ENCODE results near the gene PLXNA1. TPM values are rescaled to one million over a fixed set of nuclear protein-coding genes. Genes with fewer than 3 reads are reported as not detected.

PLXNA1 gene
- total RNA-seq, 1 experiment from 2014 or later, result 80.6 TPM

- peaks cover 19% of the 10 kb centered on the region for H3K4me1 ChIP-seq (ENCODE audit: control insufficient read depth, insufficient read depth, low read length)
- no peak for TF ChIP-seq CTCF (IDR thresholded peaks at IDR 0.05)
- no peak for TF ChIP-seq TCF7L2 (IDR thresholded peaks at IDR 0.05; ENCODE audit: low read depth, low read length)
- H3K4me3 ChIP-seq (ENCODE audit: low read depth in 2 of 2, low read length in 2 of 2), result no peak overlapping the region
- ChIA-PET CTCF (no interaction called here), POLR2A (no interaction called here)
- DNase-seq (ENCODE audit: low read depth, low spot score), result no peak
- no peak for ATAC-seq
- in situ Hi-C loops (cut with HindIII; ENCODE audit: low pct_unique_long_range_greater_than_20kb, low sequenced_read_pairs), result no loop called here
- H3K27me3 ChIP-seq (ENCODE audit: control insufficient read depth, insufficient read depth, low read length), result no peaks in the 10 kb centered on the region
- H3K9me3 ChIP-seq (ENCODE audit: control insufficient read depth, insufficient read depth, low read depth, low read length), result no peaks in the 10 kb centered on the region
- no peaks in the 10 kb centered on the region for H3K36me3 ChIP-seq (ENCODE audit: control insufficient read depth, insufficient read depth, low read length)
- BruUV-seq (replicated peaks), result no TSS peak
- intact Hi-C loops (cut with micrococcal nuclease; ENCODE audit: unreplicated experiment), result no loop called here
- H3K27ac ChIP-seq (ENCODE audit: low read length), result no peak overlapping the region
These were observed 46.0 kb upstream of the PLXNA1 start for GRCh38 chr3:126936853-126937425.

DNA sequence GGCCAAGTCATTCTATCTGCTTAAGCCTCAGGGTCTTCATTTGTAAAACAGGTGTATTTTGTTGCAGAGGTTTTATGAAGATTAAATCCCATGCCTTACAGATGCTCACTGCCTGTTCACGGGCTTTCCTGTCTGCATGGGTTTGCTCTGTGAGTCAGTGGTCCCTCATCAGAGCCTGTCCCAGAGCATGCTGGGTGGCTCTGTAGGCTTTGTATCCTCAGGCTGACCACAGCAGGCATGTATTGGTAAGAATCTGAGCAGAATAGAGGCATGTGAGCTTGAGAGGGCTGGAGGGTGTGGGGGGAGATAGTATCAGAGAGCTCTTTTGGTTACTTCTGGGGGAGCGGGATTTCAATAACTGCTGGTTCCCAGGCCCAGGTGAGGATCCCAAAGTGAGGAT lies 45.4 kb upstream of the PLXNA1 start:
- in situ Hi-C loops (cut with HindIII; ENCODE audit: low pct_unique_long_range_greater_than_20kb, low sequenced_read_pairs) (no loop called here), intact Hi-C loops (cut with micrococcal nuclease; ENCODE audit: unreplicated experiment) (no loop called here)
- Histone ChIP-seq H3K9me3 (ENCODE audit: control insufficient read depth, insufficient read depth, low read depth, low read length) (no peaks in the 10 kb centered on the region), H3K27ac (ENCODE audit: low read length) (no peak overlapping the region; the same call in 1 of the 2 replicates), H3K36me3 (ENCODE audit: control insufficient read depth, insufficient read depth, low read length) (no peaks in the 10 kb centered on the region), H3K4me3 (ENCODE audit: low read depth in 2 of 2, low read length in 2 of 2) (no peak overlapping the region), H3K4me1 (ENCODE audit: control insufficient read depth, insufficient read depth, low read length) (peaks cover 13% of the 10 kb centered on the region), H3K27me3 (ENCODE audit: control insufficient read depth, insufficient read depth, low read length) (no peaks in the 10 kb centered on the region)
- peak; percentile 50; the same call in 1 of the 2 replicates for ATAC-seq
- POLR2A ChIA-PET, result no interaction called here
- BruUV-seq (replicated peaks), result no TSS peak
- TF ChIP-seq CTCF (IDR thresholded peaks at IDR 0.05), result no peak
- TF ChIP-seq TCF7L2 (IDR thresholded peaks at IDR 0.05; ENCODE audit: low read depth, low read length), result no peak
- TF ChIP-seq, protein P1, sequence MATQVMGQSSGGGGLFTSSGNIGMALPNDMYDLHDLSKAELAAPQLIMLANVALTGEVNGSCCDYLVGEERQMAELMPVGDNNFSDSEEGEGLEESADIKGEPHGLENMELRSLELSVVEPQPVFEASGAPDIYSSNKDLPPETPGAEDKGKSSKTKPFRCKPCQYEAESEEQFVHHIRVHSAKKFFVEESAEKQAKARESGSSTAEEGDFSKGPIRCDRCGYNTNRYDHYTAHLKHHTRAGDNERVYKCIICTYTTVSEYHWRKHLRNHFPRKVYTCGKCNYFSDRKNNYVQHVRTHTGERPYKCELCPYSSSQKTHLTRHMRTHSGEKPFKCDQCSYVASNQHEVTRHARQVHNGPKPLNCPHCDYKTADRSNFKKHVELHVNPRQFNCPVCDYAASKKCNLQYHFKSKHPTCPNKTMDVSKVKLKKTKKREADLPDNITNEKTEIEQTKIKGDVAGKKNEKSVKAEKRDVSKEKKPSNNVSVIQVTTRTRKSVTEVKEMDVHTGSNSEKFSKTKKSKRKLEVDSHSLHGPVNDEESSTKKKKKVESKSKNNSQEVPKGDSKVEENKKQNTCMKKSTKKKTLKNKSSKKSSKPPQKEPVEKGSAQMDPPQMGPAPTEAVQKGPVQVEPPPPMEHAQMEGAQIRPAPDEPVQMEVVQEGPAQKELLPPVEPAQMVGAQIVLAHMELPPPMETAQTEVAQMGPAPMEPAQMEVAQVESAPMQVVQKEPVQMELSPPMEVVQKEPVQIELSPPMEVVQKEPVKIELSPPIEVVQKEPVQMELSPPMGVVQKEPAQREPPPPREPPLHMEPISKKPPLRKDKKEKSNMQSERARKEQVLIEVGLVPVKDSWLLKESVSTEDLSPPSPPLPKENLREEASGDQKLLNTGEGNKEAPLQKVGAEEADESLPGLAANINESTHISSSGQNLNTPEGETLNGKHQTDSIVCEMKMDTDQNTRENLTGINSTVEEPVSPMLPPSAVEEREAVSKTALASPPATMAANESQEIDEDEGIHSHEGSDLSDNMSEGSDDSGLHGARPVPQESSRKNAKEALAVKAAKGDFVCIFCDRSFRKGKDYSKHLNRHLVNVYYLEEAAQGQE (IDR thresholded peaks at IDR 0.05; ENCODE audit: insufficient read depth in 1 of 2, low read depth in 2 of 2, low read length in 1 of 2), result no peak
- no peak for TF ChIP-seq POLR2AphosphoS5 (IDR thresholded peaks at IDR 0.05; ENCODE audit: low read depth, low read length)
- TF ChIP-seq SIN3A (IDR thresholded peaks at IDR 0.05; ENCODE audit: borderline replicate concordance, insufficient read depth, low read depth, low read length), result no peak
- CTCF ChIA-PET, result no interaction called here
- DNase-seq (ENCODE audit: low read depth, low spot score), result no peak

All from Panc1 (cell line).